ENCODE results near the gene PID1.

DNA sequence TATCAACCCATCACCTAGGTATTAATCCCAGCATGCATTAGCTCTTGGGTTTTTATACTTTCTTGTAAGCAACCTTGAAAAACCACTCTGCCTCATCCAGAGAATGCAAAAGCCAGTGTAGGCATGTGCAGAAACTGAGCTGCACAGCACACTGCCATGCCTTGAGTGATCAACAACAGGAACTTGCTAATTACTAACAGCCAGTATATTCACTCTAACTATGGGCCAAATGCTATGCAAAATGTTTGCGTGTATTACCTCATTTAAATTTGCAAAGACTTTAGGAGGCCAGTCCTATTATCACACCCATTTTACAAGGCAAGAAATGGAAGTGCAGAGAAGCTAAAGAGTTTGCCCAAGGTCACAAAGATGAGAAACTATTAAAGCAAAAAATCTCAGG, 169.8 kb downstream of the PID1 start:
- TF ChIP-seq CTCF (IDR thresholded peaks at IDR 0.05) (no peak), TCF7L2 (IDR thresholded peaks at IDR 0.05; ENCODE audit: low read depth, low read length) (no peak), POLR2AphosphoS5 (IDR thresholded peaks at IDR 0.05; ENCODE audit: low read depth, low read length) (no peak), SIN3A (IDR thresholded peaks at IDR 0.05; ENCODE audit: borderline replicate concordance, insufficient read depth, low read depth, low read length) (no peak)
- TF ChIP-seq, protein P1, sequence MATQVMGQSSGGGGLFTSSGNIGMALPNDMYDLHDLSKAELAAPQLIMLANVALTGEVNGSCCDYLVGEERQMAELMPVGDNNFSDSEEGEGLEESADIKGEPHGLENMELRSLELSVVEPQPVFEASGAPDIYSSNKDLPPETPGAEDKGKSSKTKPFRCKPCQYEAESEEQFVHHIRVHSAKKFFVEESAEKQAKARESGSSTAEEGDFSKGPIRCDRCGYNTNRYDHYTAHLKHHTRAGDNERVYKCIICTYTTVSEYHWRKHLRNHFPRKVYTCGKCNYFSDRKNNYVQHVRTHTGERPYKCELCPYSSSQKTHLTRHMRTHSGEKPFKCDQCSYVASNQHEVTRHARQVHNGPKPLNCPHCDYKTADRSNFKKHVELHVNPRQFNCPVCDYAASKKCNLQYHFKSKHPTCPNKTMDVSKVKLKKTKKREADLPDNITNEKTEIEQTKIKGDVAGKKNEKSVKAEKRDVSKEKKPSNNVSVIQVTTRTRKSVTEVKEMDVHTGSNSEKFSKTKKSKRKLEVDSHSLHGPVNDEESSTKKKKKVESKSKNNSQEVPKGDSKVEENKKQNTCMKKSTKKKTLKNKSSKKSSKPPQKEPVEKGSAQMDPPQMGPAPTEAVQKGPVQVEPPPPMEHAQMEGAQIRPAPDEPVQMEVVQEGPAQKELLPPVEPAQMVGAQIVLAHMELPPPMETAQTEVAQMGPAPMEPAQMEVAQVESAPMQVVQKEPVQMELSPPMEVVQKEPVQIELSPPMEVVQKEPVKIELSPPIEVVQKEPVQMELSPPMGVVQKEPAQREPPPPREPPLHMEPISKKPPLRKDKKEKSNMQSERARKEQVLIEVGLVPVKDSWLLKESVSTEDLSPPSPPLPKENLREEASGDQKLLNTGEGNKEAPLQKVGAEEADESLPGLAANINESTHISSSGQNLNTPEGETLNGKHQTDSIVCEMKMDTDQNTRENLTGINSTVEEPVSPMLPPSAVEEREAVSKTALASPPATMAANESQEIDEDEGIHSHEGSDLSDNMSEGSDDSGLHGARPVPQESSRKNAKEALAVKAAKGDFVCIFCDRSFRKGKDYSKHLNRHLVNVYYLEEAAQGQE (IDR thresholded peaks at IDR 0.05; ENCODE audit: insufficient read depth in 1 of 2, low read depth in 2 of 2, low read length in 1 of 2), result no peak

Data from Panc1 (cell line).